ENCODE measurements around the gene P3H4.
"Not testable (repeated sequence)": the region's sequence is repeated elsewhere in the genome, so short reads cannot be mapped to it uniquely, and the experiment has no call there.

Gene P3H4

DNA sequence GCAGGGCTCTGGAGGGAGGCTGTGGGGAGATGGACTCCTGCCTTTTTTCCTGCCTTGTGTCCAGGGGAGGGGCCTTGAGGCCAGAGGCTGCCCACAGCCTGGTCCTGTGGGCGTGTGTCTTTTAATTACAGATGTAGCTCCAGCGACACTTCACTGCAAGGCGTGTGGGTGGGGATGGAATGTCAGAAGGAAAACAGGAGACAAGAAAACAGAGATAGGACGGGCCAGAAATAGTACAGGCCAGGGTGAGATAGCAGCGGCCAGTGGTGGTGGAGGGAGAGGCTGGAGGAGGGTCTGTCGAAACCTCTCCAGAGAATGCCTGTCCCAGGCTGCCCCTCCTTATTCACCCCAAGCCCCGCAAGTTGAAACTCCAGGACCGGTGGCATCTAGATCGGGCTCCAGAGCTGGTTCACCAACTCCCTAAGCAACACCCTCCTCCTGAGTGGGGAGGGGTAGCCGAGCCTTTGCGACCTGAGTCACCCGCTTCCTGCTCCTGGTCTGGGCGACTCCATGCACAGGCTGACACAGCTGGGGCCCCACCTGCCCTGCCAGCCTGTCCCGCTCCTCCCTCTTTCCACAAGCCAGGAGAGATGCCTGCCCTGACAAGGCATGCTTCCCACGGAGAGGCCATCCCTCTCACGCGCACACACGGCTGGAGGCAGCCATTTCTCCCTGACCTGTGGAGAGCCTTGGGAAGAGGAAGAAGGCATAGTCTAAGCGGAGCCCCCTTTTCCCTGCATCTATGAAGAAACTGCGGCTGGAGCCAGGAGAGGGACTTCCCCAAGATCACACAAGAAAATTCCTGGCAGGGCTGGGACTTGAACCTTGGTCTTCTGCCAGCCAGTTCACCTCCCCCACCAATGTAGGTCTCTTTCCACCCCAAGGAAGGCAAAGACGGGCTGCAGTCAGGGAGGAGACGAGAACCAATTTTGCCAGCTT is 18.6 kb downstream of the P3H4 start:
- DNase-seq = no peak

DNA sequence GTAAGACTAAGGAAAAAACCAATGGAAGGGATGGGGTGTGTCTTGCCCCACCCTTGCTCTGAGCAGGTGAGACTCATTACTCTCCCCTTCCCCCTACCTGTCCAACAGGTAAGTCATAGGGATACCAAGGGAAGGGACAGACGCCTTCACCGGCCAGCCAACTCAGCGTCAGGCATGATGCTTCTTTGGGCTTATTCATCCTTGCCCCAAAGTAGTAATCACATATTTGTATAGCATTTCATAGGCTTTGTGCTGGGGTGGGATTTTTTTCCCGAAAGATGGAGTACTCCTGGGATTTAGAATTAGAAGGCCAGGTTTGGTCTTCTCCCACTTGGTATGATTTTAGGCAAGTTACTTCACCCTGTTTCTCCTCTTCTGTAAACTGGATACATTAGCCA is 24.7 kb downstream of the P3H4 start:
- no peak for DNase-seq

DNA sequence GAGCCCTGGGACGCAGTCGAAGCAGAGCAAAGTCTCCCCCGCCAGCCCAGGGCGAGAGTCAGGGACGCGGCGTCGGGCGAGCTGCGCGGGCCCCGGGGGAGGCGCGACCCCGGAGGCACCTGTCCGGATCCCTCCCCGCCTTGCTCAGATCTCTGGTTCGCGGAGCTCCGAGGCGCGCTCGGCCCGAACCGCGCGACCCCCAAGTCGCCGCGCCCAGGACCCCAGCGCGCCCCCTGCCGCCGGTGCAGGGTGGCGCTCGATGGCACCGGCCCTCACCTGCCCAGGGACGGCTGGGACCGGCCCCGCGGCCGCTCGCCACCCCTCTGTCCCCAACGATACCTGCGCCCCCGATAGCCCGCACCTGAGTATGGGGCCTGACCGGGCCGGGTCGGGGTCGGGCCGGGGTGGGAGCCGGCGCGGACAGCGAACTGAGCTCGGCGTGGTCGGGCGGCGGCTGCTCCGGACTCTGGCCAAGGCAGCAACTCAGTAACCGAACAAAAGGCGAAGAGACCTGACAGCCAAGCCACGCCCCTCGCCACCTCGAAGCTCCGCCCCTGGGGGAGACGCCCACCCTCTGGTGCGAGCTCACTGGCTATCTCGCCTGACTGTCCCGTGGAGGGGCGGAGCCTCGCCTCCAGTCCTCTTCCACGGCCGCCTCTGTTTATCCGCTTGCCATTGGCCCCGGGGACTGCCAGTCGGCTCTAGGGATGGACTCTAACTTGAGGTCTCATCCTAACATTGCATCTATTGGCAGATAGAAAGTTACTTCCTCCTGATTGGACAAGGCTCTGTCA is 25.3 kb downstream of the P3H4 start, which contains the start of gene JUP:
Gene JUP, minus strand, starts transcription at position 485 of the 794 bp plus-strand sequence. CDS start 14,857 bp downstream, outside the sequence.
- peak; percentile 99 for DNase-seq

- DNase-seq = peak; percentile 42
These were observed 25.9 kb downstream of the P3H4 start for GRCh38 chr17:41785859-41786226.

DNA sequence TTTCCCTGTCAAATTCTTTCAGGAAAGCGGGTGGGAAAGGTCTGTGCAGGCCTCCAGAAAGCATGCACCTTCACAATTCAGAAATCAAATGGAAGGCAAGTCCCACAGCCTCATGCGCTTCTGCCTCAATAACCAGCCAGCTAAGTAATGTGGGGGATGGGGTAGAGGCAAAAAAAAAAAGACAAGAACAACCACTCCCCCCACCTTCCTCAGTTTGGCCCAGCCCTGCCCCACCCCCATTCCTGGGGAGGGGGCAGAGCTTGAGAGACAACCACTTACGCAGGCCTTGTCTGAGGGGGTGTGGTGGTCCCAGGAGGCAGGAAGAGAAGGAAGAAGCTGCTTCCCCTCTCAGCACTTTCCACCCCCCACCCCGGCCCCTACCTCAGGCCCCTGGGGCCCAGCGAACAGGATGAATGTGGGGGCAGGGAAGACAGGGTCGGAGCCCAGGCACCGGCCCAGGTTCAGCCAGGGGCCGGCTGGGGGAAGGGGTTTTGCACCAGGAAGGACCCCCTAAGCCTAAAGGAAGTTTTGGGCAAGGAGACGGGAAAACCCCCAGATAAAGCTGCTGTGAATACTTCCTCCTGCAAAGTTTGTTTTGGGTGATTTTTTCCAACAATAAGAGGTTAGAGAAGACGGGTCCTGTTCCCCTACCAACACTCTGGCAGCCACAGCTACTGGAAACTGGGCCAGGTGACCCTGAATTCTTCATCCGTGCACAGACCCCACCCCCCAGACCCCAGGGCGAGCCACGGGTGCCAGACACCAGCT is 26.5 kb downstream of the P3H4 start:
- no peak for DNase-seq

GRCh38 chr17:41784207-41784744 is 27.5 kb downstream of the P3H4 start:
- no peak for DNase-seq

- no peak for DNase-seq
These were observed 29.6 kb downstream of the P3H4 start for GRCh38 chr17:41782142-41782541.

GRCh38 chr17:41781404-41782110 is 30.2 kb downstream of the P3H4 start:
- no peak for DNase-seq

GRCh38 chr17:41779954-41780353 is 31.8 kb downstream of the P3H4 start:
- no peak for DNase-seq

GRCh38 chr17:41777574-41778188 is 34.1 kb downstream of the P3H4 start:
- DNase-seq = peak; percentile 84

- DNase-seq = peak; percentile 12
These were observed 34.6 kb downstream of the P3H4 start for GRCh38 chr17:41777157-41777573.

DNA sequence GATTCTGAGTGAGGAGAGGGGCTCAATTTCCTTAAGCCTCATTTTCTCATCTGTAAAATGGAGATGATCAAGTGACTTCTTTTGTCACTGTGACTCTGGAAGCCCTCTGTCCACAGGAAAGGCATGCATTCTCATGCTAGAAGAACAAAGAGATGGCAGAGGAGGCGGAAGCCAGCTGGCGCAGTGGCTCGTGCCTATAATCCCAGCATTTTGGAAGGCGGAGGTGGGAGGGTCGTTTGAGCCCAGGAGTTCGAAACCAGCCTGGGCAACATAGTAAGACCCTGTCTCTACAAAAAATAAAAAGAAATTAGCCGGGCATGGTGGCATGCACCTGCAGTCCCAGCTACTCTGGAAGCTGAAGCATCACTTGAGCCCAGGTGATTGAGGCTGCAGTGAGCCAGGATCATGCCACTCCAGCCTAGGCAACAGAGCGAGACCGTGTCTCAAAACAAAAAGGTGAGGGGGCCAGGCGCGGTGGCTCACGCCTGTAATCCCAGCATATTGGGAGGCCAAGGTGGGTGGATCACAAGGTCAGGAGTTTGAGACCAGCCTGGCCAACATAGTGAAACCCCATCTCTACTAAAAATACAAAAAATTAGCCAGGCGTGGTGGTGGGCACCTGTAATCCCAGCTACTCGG is 35.4 kb downstream of the P3H4 start:
- not testable (repeated sequence) for DNase-seq

GRCh38 chr17:41775394-41776226 is 36.1 kb downstream of the P3H4 start:
- no peak for DNase-seq

- no peak for DNase-seq
These were observed 38.0 kb downstream of the P3H4 start for GRCh38 chr17:41773731-41774193.

DNA sequence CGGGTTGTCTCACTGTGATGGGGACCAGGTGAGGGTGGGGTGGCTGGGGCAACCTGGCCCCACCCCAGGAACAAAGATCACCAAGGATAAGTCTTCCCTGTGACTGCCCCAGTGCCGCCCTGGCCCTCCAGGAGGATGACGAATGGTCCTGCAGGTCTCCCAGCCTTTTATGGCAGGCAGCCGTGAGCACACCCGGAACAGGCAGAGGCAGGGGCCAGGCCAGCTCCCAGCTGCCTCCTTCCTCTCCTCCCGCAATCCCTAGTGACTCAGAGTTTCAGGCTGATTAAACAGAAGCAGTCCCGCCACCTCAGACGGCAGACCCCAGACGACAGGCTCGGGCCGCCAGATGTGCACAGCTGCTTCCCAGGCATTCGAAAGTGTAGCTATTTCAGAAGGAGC is 38.6 kb downstream of the P3H4 start:
- no peak for DNase-seq

GRCh38 chr17:41772586-41773189 is 39.1 kb downstream of the P3H4 start:
- DNase-seq = no peak

- no peak for DNase-seq
These were observed 39.5 kb downstream of the P3H4 start for GRCh38 chr17:41772218-41772585.

GRCh38 chr17:41771389-41772206 is 40.2 kb downstream of the P3H4 start:
- no peak for DNase-seq

- no peak for DNase-seq
These were observed 41.8 kb downstream of the P3H4 start for GRCh38 chr17:41769985-41770384.

Data from COR-L47 (cell line).